ENCODE results near the gene RMRP. TPM values are rescaled to one million over a fixed set of nuclear protein-coding genes. Genes with fewer than 3 reads are reported as not detected.

The RMRP gene
- polyA plus RNA-seq, 1 of the 3 experiments (the other 2 are of a cell fraction): 64.9 TPM

DNA sequence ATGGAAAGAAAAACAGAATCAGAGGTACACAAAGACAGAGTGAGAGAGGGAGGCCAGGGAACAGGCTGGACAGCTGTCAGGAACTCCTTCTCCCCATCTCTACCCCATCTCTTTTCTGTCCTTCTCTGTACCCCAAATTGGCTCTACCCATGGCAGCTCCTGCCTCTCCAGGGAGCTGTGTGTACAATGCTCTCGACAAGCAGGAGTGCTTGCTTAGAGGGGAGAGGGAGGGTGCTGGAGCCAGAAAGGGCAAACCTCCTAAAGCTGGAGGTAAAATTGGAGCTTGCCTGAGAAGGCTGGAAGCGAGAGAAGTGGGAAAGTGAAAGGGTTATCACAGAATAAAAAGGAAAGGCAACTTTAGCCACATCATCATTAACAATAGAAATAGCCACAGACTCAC lies 25.5 kb upstream of the RMRP start:
- CTCF ChIA-PET: interaction anchor here (0.7 to 2.4 kb wide), 4 partner anchors 13 to 48 kb away, joined by 3 to 20 read pairs (median 5); partner anchors contain the start of genes CCDC107, RMRP and TLN1
- H4K20me1 ChIP-seq (ENCODE audit: insufficient read depth): peaks cover 48% of the 10 kb centered on the region

DNA sequence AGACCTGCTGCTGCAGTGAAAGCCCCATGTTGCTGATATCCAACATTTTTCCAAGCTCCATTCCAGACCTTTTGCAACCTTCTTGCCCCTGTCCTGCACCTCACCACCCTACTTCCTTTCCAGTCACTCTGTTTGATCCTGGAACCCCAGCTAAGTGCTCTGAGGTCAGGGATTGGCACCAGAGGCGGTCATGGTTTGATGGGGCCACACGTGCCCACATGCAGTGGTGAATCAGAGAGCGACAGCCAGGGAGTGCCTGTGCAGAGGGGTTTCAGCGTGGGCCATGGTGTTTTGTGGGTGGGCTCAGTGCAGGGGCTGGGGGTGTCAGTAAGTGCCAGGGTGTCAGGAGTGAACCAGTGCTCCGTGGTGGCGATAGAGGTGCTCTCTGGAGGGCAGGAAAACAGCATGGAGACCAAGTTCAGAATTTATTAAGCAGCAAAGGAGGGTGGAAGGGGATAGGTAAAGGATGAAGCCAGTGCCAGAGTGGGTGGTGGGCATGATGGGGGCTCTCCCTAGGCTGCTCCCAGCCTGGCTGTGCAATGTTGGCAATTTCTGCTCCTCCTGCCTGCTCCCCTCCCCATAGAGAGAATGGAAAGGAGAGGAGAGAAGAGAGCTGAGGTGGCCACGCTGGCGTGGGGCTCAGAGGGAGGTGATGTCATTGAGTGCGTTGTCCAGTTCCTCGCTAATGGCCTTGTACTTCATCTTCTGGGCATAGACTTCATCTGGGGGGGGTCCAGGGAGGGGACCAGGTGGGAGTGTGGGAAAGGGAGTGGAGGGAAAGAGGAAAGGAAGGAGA lies 24.9 kb upstream of the RMRP start:
- POLR2A ChIA-PET: interaction anchor here (0.8 kb wide), 1 partner anchor 24 kb away, joined by 3 read pairs; the partner anchor contains the start of gene CCDC107

More for the DNA sequence above, 25.5 kb upstream of the RMRP start:
- Histone ChIP-seq H3K9me2 (no peaks in the 10 kb centered on the region), H3K36me3 (replicated peaks in 1 of 2; ENCODE audit: control insufficient read depth in 1 of 2, insufficient read depth in 2 of 2, low read length in 1 of 2) (peaks cover 27 to 35% of the 10 kb centered on the region in 2 experiments), H3F3A (replicated peaks; ENCODE audit: insufficient read depth) (peaks cover 45% of the 10 kb centered on the region), H2AFZ (ENCODE audit: low read depth) (no peak overlapping the region), H3K9ac (no peak overlapping the region), H3K4me3 (ENCODE audit: low read depth in 2 of 2, low read length in 1 of 2) (no peak overlapping the region), H3K4me2 (no peak overlapping the region), H3K4me1 (ENCODE audit: control insufficient read depth in 1 of 2, insufficient read depth in 2 of 2, low read depth in 1 of 2, low read length in 1 of 2) (peaks cover 6 to 20% of the 10 kb centered on the region in 2 experiments; a peak in 3 of 4 replicates), H3K27ac (ENCODE audit: low read depth in 2 of 2, low read length in 1 of 2) (peak overlapping the region in 1 of 2 experiments; percentile 25; a peak in 1 of 4 replicates), H3K79me2 (ENCODE audit: insufficient read depth) (peaks cover 27% of the 10 kb centered on the region), H3K27me3 (ENCODE audit: insufficient read depth) (no peaks in the 10 kb centered on the region), H3K9me3 (no peaks in the 10 kb centered on the region)
- no peak for TF ChIP-seq POLR2AphosphoS5 (IDR thresholded peaks at IDR 0.05; ENCODE audit: low read depth, low read length)
- TF ChIP-seq MEF2A (IDR thresholded peaks at IDR 0.05; ENCODE audit: borderline replicate concordance, low read depth): no peak
- TF ChIP-seq NFIC (IDR thresholded peaks at IDR 0.05; ENCODE audit: borderline replicate concordance): no peak
- no peak for TF ChIP-seq SIN3A (IDR thresholded peaks at IDR 0.05; ENCODE audit: borderline replicate concordance, low read depth, low read length)
- TF ChIP-seq EP300 (IDR thresholded peaks at IDR 0.05; ENCODE audit: borderline replicate concordance in 1 of 2, low read depth in 1 of 2, low read length in 1 of 2): no peak
- TF ChIP-seq, protein P1, sequence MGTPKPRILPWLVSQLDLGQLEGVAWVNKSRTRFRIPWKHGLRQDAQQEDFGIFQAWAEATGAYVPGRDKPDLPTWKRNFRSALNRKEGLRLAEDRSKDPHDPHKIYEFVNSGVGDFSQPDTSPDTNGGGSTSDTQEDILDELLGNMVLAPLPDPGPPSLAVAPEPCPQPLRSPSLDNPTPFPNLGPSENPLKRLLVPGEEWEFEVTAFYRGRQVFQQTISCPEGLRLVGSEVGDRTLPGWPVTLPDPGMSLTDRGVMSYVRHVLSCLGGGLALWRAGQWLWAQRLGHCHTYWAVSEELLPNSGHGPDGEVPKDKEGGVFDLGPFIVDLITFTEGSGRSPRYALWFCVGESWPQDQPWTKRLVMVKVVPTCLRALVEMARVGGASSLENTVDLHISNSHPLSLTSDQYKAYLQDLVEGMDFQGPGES (IDR thresholded peaks at IDR 0.05; ENCODE audit: low read depth, low read length): no peak
- no peak for TF ChIP-seq GABPA (IDR thresholded peaks at IDR 0.05; ENCODE audit: low read depth)
- no peak for TF ChIP-seq NRF1 (IDR thresholded peaks at IDR 0.05; ENCODE audit: low read depth, low read length)
- TF ChIP-seq RCOR1 (IDR thresholded peaks at IDR 0.05; ENCODE audit: low read length): no peak
- TF ChIP-seq RFX5 (IDR thresholded peaks at IDR 0.05; ENCODE audit: low read length): no peak
- DNase-seq: no peak
- POLR2A ChIA-PET: interaction anchor here (0.8 kb wide), 1 partner anchor 25 kb away, joined by 3 read pairs; the partner anchor contains the start of gene CCDC107
- WGBS (ENCODE audit: low lambda C conversion rate): 75% methylated on average over 2 of the region's 2 CpGs

More for the DNA sequence above, 24.9 kb upstream of the RMRP start:
- Histone ChIP-seq H3K79me2 (ENCODE audit: insufficient read depth) (peaks cover 21% of the 10 kb centered on the region; the same call in 1 of the 2 replicates), H3K27me3 (ENCODE audit: insufficient read depth) (no peaks in the 10 kb centered on the region), H3K4me1 (ENCODE audit: control insufficient read depth in 1 of 2, insufficient read depth in 2 of 2, low read depth in 1 of 2, low read length in 1 of 2) (peaks cover 0 to 14% of the 10 kb centered on the region in 2 experiments; a peak in 3 of 4 replicates), H3K9me2 (no peaks in the 10 kb centered on the region), H3K4me3 (ENCODE audit: low read depth in 2 of 2, low read length in 1 of 2) (no peak overlapping the region), H3K36me3 (replicated peaks in 1 of 2; ENCODE audit: control insufficient read depth in 1 of 2, insufficient read depth in 2 of 2, low read length in 1 of 2) (peaks cover 27 to 35% of the 10 kb centered on the region in 2 experiments), H3F3A (replicated peaks; ENCODE audit: insufficient read depth) (peaks cover 50% of the 10 kb centered on the region), H3K27ac (ENCODE audit: low read depth in 2 of 2, low read length in 1 of 2) (no peak overlapping the region), H3K9me3 (no peaks in the 10 kb centered on the region), H4K20me1 (ENCODE audit: insufficient read depth) (peaks cover 42% of the 10 kb centered on the region), H3K9ac (no peak overlapping the region), H2AFZ (ENCODE audit: low read depth) (no peak overlapping the region), H3K4me2 (no peak overlapping the region)
- CTCF ChIA-PET: interaction anchor here (1.0 to 2.4 kb wide), 3 partner anchors 14 to 49 kb away, joined by 4 to 20 read pairs (median 6); partner anchors contain the start of gene TLN1
- WGBS (ENCODE audit: low lambda C conversion rate): 95% methylated on average over 10 of the region's 10 CpGs
- no peak for TF ChIP-seq NFIC (IDR thresholded peaks at IDR 0.05; ENCODE audit: borderline replicate concordance)
- no peak for TF ChIP-seq POLR2AphosphoS5 (IDR thresholded peaks at IDR 0.05; ENCODE audit: low read depth, low read length)
- TF ChIP-seq ELF1 (IDR thresholded peaks at IDR 0.05): no peak
- no peak for TF ChIP-seq RFX5 (IDR thresholded peaks at IDR 0.05; ENCODE audit: low read length)
- no peak for TF ChIP-seq GATA2 (CRISPR knock-in tag; IDR thresholded peaks at IDR 0.05)
- no peak for TF ChIP-seq TEAD4 (IDR thresholded peaks at IDR 0.05; ENCODE audit: borderline replicate concordance, insufficient read depth)
- no peak for TF ChIP-seq RXRA (IDR thresholded peaks at IDR 0.05; ENCODE audit: borderline replicate concordance, low read depth)
- no peak for TF ChIP-seq YY1 (IDR thresholded peaks at IDR 0.05; ENCODE audit: low read depth)
- no peak for TF ChIP-seq TCF12 (IDR thresholded peaks at IDR 0.05)
- TF ChIP-seq, protein P1 (IDR thresholded peaks at IDR 0.05; ENCODE audit: low read depth, low read length): no peak
- TF ChIP-seq, protein P2, sequence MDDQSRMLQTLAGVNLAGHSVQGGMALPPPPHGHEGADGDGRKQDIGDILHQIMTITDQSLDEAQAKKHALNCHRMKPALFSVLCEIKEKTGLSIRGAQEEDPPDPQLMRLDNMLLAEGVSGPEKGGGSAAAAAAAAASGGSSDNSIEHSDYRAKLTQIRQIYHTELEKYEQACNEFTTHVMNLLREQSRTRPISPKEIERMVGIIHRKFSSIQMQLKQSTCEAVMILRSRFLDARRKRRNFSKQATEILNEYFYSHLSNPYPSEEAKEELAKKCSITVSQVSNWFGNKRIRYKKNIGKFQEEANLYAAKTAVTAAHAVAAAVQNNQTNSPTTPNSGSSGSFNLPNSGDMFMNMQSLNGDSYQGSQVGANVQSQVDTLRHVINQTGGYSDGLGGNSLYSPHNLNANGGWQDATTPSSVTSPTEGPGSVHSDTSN (IDR thresholded peaks at IDR 0.05): no peak
- DNase-seq: no peak
